Activated CD8-positive, alpha-beta memory T cell treated with anti-CD3 and anti-CD28 coated beads, Interleukin-2, amount 50 U/mL, for 48 hours (primary cell): ENCODE data around the gene PLEKHM3.
"Not testable (repeated sequence)": the region's sequence is repeated elsewhere in the genome, so short reads cannot be mapped to it uniquely, and the experiment has no call there.

Experiments
- DNase-seq: peaks from one replicate; pipeline ENCODE4 v3.0.0-alpha.2; 2020

Gene PLEKHM3

GRCh38 chr2:208037564-208038487 is 12.5 kb upstream of the PLEKHM3 start:
- no peak for DNase-seq

- no peak for DNase-seq
Observed at GRCh38 chr2:208036357-208036756, 11.0 kb upstream of the PLEKHM3 start.

GRCh38 chr2:208034503-208035140 is 9.3 kb upstream of the PLEKHM3 start:
- DNase-seq, result no peak

GRCh38 chr2:208033701-208034502 is 8.6 kb upstream of the PLEKHM3 start:
- no peak for DNase-seq

GRCh38 chr2:208031608-208032019 is 6.3 kb upstream of the PLEKHM3 start:
- DNase-seq, result no peak

- peak; percentile 68 for DNase-seq
Observed at GRCh38 chr2:208025814-208026184, 472 bp upstream of the PLEKHM3 start.

GRCh38 chr2:208024091-208024490 is 1.2 kb downstream of the PLEKHM3 start:
- DNase-seq, result no peak

- DNase-seq, result no peak
Observed at GRCh38 chr2:208020253-208020652, 5.1 kb downstream of the PLEKHM3 start.

- DNase-seq, result not testable (repeated sequence)
Observed at GRCh38 chr2:208018124-208018712, 7.1 kb downstream of the PLEKHM3 start.

GRCh38 chr2:208017721-208018120 is 7.6 kb downstream of the PLEKHM3 start:
- DNase-seq, result no peak

- DNase-seq, result no peak
Observed at GRCh38 chr2:208015475-208015874, 9.9 kb downstream of the PLEKHM3 start.

- no peak for DNase-seq
Observed at GRCh38 chr2:208013285-208014178, 11.8 kb downstream of the PLEKHM3 start.

GRCh38 chr2:208012449-208012848 is 12.9 kb downstream of the PLEKHM3 start:
- no peak for DNase-seq

- no peak for DNase-seq
Observed at GRCh38 chr2:208010506-208010905, 14.8 kb downstream of the PLEKHM3 start.

GRCh38 chr2:208006833-208007232 is 18.5 kb downstream of the PLEKHM3 start:
- DNase-seq, result no peak

GRCh38 chr2:208006337-208006736 is 19.0 kb downstream of the PLEKHM3 start:
- no peak for DNase-seq

- DNase-seq, result no peak
Observed at GRCh38 chr2:208001924-208002323, 23.4 kb downstream of the PLEKHM3 start.

GRCh38 chr2:208000701-208001395 is 24.5 kb downstream of the PLEKHM3 start:
- no peak for DNase-seq

- DNase-seq, result no peak
Observed at GRCh38 chr2:207996848-207997247, 28.5 kb downstream of the PLEKHM3 start.

GRCh38 chr2:207995887-207996286 is 29.4 kb downstream of the PLEKHM3 start:
- no peak for DNase-seq

- DNase-seq, result no peak
Observed at GRCh38 chr2:207993151-207993763, 32.1 kb downstream of the PLEKHM3 start.
